ENCODE results near the gene FAM222A.

FAM222A gene

DNA sequence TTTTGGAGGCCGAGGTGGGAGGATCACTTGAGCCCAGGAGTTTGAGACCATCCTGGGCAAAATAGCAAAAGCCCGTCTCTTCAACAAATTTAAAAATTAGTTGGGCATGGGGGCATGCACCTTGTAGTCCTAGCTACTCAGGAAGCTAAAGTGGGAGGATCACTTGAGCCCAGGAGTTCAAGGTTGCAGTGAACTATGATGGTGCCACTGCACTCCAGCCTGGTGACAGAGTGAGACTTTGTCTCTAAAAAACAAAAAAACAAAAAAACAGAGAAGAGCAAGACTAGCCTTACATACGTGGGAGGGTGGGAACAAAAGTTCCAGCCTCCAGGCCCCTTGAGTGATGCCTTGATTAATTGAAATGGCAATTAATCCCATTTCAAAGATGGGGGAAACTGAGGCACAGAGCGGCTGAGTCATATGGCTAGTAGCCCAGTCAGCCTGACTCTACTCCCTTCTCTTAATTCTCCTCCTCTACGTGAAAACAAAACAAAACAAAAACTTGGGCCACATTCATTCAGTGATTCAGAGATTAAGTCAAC lies 3.3 kb upstream of the FAM222A start:
- H3K79me2 ChIP-seq (ENCODE audit: control insufficient read depth, low read length), result no peaks in the 10 kb centered on the region
- H3K9me3 ChIP-seq (ENCODE audit: control insufficient read depth, insufficient read depth, low read length), result no peaks in the 10 kb centered on the region
- TF ChIP-seq EZH2phosphoT487 (IDR thresholded peaks at IDR 0.05; ENCODE audit: borderline replicate concordance, low read length), result no peak
- H3K9me2 ChIP-seq (replicated peaks; ENCODE audit: control insufficient read depth, low read length), result no peaks in the 10 kb centered on the region
- H3K4me3 ChIP-seq (ENCODE audit: low read length), result no peak overlapping the region
- peaks cover 9% of the 10 kb centered on the region for H3K4me1 ChIP-seq (ENCODE audit: control insufficient read depth, low read length)
- peaks cover 8% of the 10 kb centered on the region for H3K27me3 ChIP-seq (ENCODE audit: control insufficient read depth, low read length)
- no peak overlapping the region for H3K4me2 ChIP-seq (ENCODE audit: low read length)
- no peaks in the 10 kb centered on the region for H3K36me3 ChIP-seq (ENCODE audit: control insufficient read depth, low read length)
- H3K27ac ChIP-seq (ENCODE audit: low read depth, low read length), result no peak overlapping the region
- no peaks in the 10 kb centered on the region for H3F3A ChIP-seq (ENCODE audit: control insufficient read depth, insufficient read depth)
- H4K20me1 ChIP-seq (ENCODE audit: control insufficient read depth, insufficient read depth, low read depth, low read length), result 0 out of 2 replicates have a peak, but pooled peaks cover 6% of the 10 kb centered on the region

DNA sequence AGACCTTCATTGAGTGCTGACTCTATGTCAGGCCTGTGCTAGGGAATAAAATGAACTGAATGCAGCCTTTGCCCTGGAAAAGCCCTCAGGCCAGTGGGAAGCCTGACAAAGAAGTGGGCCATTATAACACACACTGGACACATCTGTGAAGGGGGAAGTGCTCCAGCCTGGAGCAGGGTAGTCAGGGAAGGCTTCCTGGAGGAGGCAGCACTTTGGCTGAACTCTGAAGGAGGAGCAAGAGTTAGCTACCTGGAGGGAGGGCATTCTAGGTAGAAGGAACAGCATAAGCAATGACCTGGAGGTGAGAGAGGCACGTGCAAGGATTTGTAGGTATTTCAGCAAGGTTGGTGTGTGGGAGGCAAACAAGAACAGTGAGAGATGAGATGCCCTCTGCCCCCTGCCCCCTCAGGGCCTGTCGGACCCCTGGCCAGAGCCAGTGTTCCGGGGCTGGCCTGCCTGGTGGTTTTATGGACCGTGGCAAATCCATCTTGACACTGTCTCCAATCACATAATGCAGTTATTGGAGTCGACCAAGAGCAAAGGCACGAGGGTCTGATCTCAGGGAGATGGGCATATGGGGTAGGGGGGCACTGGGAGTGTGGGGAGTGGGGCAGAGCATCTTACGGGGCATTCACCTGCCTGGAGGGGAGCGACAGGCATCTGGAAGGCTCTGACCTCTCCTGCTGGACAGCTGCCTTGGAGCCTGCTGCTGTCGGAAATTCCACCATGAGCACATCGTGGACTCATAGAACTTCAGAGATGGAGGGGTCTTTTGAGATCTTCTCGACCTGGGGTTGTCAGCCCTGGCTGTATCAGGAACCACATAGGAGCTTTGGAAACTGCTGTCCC lies 2.7 kb upstream of the FAM222A start:
- no peaks in the 10 kb centered on the region for H3K36me3 ChIP-seq (ENCODE audit: control insufficient read depth, low read length)
- no peaks in the 10 kb centered on the region for H3K9me3 ChIP-seq (ENCODE audit: control insufficient read depth, insufficient read depth, low read length)
- peaks cover 11% of the 10 kb centered on the region; the same call in 1 of the 2 replicates for H4K20me1 ChIP-seq (ENCODE audit: control insufficient read depth, insufficient read depth, low read depth, low read length)
- no peak overlapping the region for H3K4me2 ChIP-seq (ENCODE audit: low read length)
- TF ChIP-seq CTCF (IDR thresholded peaks at IDR 0.05; ENCODE audit: low read depth, low read length, poor library complexity, severe bottlenecking), result no peak
- TF ChIP-seq EZH2phosphoT487 (IDR thresholded peaks at IDR 0.05; ENCODE audit: borderline replicate concordance, low read length), result no peak
- peaks cover 15% of the 10 kb centered on the region for H3K27me3 ChIP-seq (ENCODE audit: control insufficient read depth, low read length)
- peaks cover 13% of the 10 kb centered on the region for H3K4me1 ChIP-seq (ENCODE audit: control insufficient read depth, low read length)
- H3K4me3 ChIP-seq (ENCODE audit: low read length), result no peak overlapping the region
- no peaks in the 10 kb centered on the region for H3F3A ChIP-seq (ENCODE audit: control insufficient read depth, insufficient read depth)
- no peaks in the 10 kb centered on the region for H3K79me2 ChIP-seq (ENCODE audit: control insufficient read depth, low read length)
- H3K27ac ChIP-seq (ENCODE audit: low read depth, low read length), result no peak overlapping the region
- H3K9me2 ChIP-seq (replicated peaks; ENCODE audit: control insufficient read depth, low read length), result no peaks in the 10 kb centered on the region

GRCh38 chr12:109711596-109712461 lies 1.8 kb upstream of the FAM222A start:
- Histone ChIP-seq H3K9me2 (replicated peaks; ENCODE audit: control insufficient read depth, low read length) (no peaks in the 10 kb centered on the region), H3K27ac (ENCODE audit: low read depth, low read length) (no peak overlapping the region), H3K4me2 (ENCODE audit: low read length) (no peak overlapping the region), H3F3A (ENCODE audit: control insufficient read depth, insufficient read depth) (no peaks in the 10 kb centered on the region), H3K9me3 (ENCODE audit: control insufficient read depth, insufficient read depth, low read length) (no peaks in the 10 kb centered on the region), H3K4me1 (ENCODE audit: control insufficient read depth, low read length) (peaks cover 13% of the 10 kb centered on the region), H3K36me3 (ENCODE audit: control insufficient read depth, low read length) (no peaks in the 10 kb centered on the region), H4K20me1 (ENCODE audit: control insufficient read depth, insufficient read depth, low read depth, low read length) (peaks cover 16% of the 10 kb centered on the region; the same call in 1 of the 2 replicates), H3K4me3 (ENCODE audit: low read length) (no peak overlapping the region), H3K27me3 (ENCODE audit: control insufficient read depth, low read length) (peaks cover 23% of the 10 kb centered on the region), H3K79me2 (ENCODE audit: control insufficient read depth, low read length) (no peaks in the 10 kb centered on the region)
- TF ChIP-seq CTCF (IDR thresholded peaks at IDR 0.05; ENCODE audit: low read depth, low read length, poor library complexity, severe bottlenecking), result no peak
- TF ChIP-seq EZH2phosphoT487 (IDR thresholded peaks at IDR 0.05; ENCODE audit: borderline replicate concordance, low read length), result no peak
